ENCODE data around the gene GNAO1.
A peak's percentile ranks its signal among the peaks of the same experiment; 100 is the strongest.

GNAO1 gene

GRCh38 chr16:56295739-56296527, 104.6 kb downstream of the GNAO1 start:
- DNase-seq, result no peak

GRCh38 chr16:56297684-56298083, 106.4 kb downstream of the GNAO1 start:
- DNase-seq, result no peak

GRCh38 chr16:56298116-56298515, 106.8 kb downstream of the GNAO1 start:
- DNase-seq, result no peak

GRCh38 chr16:56298948-56299596, 107.8 kb downstream of the GNAO1 start:
- DNase-seq, result no peak

- DNase-seq, result no peak
These were observed 108.9 kb downstream of the GNAO1 start for GRCh38 chr16:56300242-56300623.

- DNase-seq, result peak; percentile 22
These were observed 109.9 kb downstream of the GNAO1 start for GRCh38 chr16:56300891-56301850.

GRCh38 chr16:56302506-56302905, 111.2 kb downstream of the GNAO1 start:
- DNase-seq, result no peak

GRCh38 chr16:56303066-56303715, 111.9 kb downstream of the GNAO1 start:
- DNase-seq, result no peak

GRCh38 chr16:56303880-56304279, 112.6 kb downstream of the GNAO1 start:
- DNase-seq, result no peak

- DNase-seq, result no peak
These were observed 114.8 kb downstream of the GNAO1 start for GRCh38 chr16:56305956-56306565.

- no peak for DNase-seq
These were observed 115.6 kb downstream of the GNAO1 start for GRCh38 chr16:56306690-56307533.

- DNase-seq, result no peak
These were observed 116.2 kb downstream of the GNAO1 start for GRCh38 chr16:56307534-56307873.

- no peak for DNase-seq
These were observed 117.7 kb downstream of the GNAO1 start for GRCh38 chr16:56309008-56309407.

- no peak for DNase-seq
These were observed 119.4 kb downstream of the GNAO1 start for GRCh38 chr16:56310690-56311089.

- peak; percentile 96 for DNase-seq
These were observed 120.1 kb downstream of the GNAO1 start for GRCh38 chr16:56311208-56312027.

- DNase-seq, result no peak
These were observed 120.7 kb downstream of the GNAO1 start for GRCh38 chr16:56312028-56312300.

- no peak for DNase-seq
These were observed 121.3 kb downstream of the GNAO1 start for GRCh38 chr16:56312556-56312955.

GRCh38 chr16:56314244-56314850, 123.1 kb downstream of the GNAO1 start:
- no peak for DNase-seq

- no peak for DNase-seq
These were observed 124.7 kb downstream of the GNAO1 start for GRCh38 chr16:56315955-56316354.

- DNase-seq, result no peak
These were observed 125.3 kb downstream of the GNAO1 start for GRCh38 chr16:56316545-56316944.
